ENCODE results near the gene CHN2. TPM values are rescaled to one million over a fixed set of nuclear protein-coding genes. Genes with fewer than 3 reads are reported as not detected.

Gene CHN2
- total RNA-seq, 4 donors from 2014 or later: 5.6 to 36.7 (median 16.8) TPM

DNA sequence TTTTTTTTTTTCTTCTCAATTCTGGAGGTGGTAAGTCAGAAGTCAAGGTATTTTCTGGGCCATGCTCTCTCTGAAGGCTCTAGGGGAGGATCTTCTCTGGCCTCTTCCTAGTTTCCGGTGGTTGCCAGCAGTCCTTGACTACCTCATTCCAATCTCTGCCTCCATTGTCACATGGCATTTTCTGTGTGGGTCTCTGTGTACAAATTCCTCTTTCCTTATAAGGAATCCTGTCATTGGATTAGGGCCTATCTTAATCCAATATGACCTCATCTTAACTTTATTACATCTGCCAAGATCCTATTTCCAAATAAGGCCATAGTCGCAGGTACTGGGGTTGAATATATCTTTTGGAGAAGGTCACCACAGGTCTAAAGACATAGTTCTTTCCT lies 239.8 kb downstream of the CHN2 start:
- Histone ChIP-seq H3K9me3 (no peaks in the 10 kb centered on the region), H3K36me3 (no peaks in the 10 kb centered on the region), H3K27me3 (no peaks in the 10 kb centered on the region), H3K4me3 (no peak overlapping the region), H3K27ac (no peak overlapping the region), H3K4me1 (peaks cover 0 to 9% (median 0%) of the 10 kb centered on the region in 4 donors)
- 67 to 87% methylated on average over 2 of the region's 2 CpGs for WGBS, 2 donors (ENCODE audit: low coverage in 1 of 2)
- TF ChIP-seq POLR2A (IDR thresholded peaks at IDR 0.05): no peak
- TF ChIP-seq, protein P1, sequence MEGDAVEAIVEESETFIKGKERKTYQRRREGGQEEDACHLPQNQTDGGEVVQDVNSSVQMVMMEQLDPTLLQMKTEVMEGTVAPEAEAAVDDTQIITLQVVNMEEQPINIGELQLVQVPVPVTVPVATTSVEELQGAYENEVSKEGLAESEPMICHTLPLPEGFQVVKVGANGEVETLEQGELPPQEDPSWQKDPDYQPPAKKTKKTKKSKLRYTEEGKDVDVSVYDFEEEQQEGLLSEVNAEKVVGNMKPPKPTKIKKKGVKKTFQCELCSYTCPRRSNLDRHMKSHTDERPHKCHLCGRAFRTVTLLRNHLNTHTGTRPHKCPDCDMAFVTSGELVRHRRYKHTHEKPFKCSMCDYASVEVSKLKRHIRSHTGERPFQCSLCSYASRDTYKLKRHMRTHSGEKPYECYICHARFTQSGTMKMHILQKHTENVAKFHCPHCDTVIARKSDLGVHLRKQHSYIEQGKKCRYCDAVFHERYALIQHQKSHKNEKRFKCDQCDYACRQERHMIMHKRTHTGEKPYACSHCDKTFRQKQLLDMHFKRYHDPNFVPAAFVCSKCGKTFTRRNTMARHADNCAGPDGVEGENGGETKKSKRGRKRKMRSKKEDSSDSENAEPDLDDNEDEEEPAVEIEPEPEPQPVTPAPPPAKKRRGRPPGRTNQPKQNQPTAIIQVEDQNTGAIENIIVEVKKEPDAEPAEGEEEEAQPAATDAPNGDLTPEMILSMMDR (IDR thresholded peaks at IDR 0.05): no peak
- no peak for TF ChIP-seq EP300 (IDR thresholded peaks at IDR 0.05; ENCODE audit: low read depth)
- no peak for TF ChIP-seq POLR2AphosphoS5 (IDR thresholded peaks at IDR 0.05)
- DNase-seq: no peak
- intact Hi-C loops (cut with DNase I; ENCODE audit: low total_unique reads): no loop called here
- in situ Hi-C loops (cut with MboI; ENCODE audit: low pct_ligation_motif_present in 1 of 4, low pct_unique_long_range_greater_than_20kb in 1 of 4, low sequenced_read_pairs in 3 of 4): no loop called here

DNA sequence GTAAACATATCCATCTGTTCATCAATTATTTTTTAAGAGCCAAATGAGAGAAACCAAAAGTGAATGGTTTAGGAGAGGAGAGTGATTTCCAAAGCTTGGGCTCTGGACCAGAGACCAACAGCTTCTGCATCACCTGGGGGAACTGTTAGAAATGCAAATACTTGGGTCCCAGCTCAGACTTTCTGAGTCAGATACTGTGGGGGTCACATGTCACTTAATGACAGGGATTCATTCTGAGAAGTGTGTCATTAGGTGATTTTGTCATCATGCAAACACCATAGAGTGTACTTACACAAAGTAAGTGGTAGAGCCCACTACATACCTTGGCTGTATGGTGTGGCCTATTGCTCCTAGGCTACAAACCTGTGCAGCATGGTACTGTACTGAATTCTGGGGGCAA lies 240.6 kb downstream of the CHN2 start:
- no peaks in the 10 kb centered on the region for H3K27me3 ChIP-seq
- intact Hi-C loops (cut with DNase I; ENCODE audit: low total_unique reads) (no loop called here), in situ Hi-C loops (cut with MboI; ENCODE audit: low pct_ligation_motif_present in 1 of 4, low pct_unique_long_range_greater_than_20kb in 1 of 4, low sequenced_read_pairs in 3 of 4) (no loop called here)
- no peaks in the 10 kb centered on the region for H3K9me3 ChIP-seq
- H3K4me1 ChIP-seq: peaks cover 0 to 2% (median 0%) of the 10 kb centered on the region in 4 donors
- H3K4me3 ChIP-seq: no peak overlapping the region
- TF ChIP-seq, protein P1 (IDR thresholded peaks at IDR 0.05): no peak
- TF ChIP-seq POLR2AphosphoS5 (IDR thresholded peaks at IDR 0.05): no peak
- no peak for TF ChIP-seq EP300 (IDR thresholded peaks at IDR 0.05; ENCODE audit: low read depth)
- no peak for TF ChIP-seq POLR2A (IDR thresholded peaks at IDR 0.05)
- no peaks in the 10 kb centered on the region for H3K36me3 ChIP-seq
- DNase-seq: no peak
- no peak overlapping the region for H3K27ac ChIP-seq

DNA sequence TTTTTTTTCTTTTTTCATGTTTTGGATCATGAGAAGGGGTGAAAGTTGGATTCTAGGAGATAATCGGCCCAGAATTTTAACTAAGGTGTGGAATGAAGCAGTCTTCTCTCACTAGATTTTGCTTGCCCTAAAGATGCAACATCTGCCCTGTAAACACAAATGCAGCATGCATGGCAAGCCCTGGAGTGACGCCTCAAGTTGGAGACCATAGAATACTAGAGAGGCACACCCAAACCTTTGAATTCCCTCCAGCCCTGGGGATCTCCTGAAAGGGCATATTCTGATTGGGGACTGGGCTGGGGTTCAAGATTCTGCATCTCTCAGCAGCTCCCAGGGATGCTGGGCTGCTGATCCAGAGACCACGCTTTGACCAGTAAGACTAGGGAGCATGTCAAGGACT lies 241.3 kb downstream of the CHN2 start:
- Histone ChIP-seq H3K4me1 (no peaks in the 10 kb centered on the region), H3K36me3 (no peaks in the 10 kb centered on the region), H3K27ac (no peak overlapping the region), H3K4me3 (no peak overlapping the region), H3K27me3 (no peaks in the 10 kb centered on the region), H3K9me3 (no peaks in the 10 kb centered on the region)
- DNase-seq: no peak
- intact Hi-C loops (cut with DNase I; ENCODE audit: low total_unique reads): no loop called here
- 86 to 100% methylated on average over 2 to 3 of the region's 3 CpGs for WGBS, 2 donors (ENCODE audit: low coverage in 1 of 2)
- in situ Hi-C loops (cut with MboI; ENCODE audit: low pct_ligation_motif_present in 1 of 4, low pct_unique_long_range_greater_than_20kb in 1 of 4, low sequenced_read_pairs in 3 of 4): no loop called here
- TF ChIP-seq, protein P1 (IDR thresholded peaks at IDR 0.05): no peak
- TF ChIP-seq POLR2A (IDR thresholded peaks at IDR 0.05) (no peak), EP300 (IDR thresholded peaks at IDR 0.05; ENCODE audit: low read depth) (no peak), POLR2AphosphoS5 (IDR thresholded peaks at IDR 0.05) (no peak)

DNA sequence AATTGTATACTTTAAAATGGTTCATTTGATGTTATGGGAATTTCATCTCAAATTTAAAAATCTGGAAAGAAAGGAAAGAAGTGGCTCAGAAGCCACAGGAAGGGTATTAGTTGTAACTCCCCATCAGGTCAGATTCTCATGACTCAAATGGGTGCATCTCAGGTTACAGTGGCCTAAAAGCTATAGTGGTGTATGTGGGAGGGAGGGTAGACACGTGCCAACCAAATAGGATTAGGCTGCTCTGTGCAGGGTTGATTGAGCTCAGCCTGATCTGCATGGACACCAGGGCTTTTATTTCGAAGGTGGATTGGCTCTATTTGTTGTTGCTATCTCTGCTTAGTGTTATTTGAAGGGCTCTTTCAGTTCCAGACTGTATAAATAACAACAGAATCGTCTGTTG lies 247.6 kb downstream of the CHN2 start:
- Histone ChIP-seq H3K36me3 (no peaks in the 10 kb centered on the region), H3K4me1 (no peaks in the 10 kb centered on the region), H3K4me3 (no peak overlapping the region), H3K27ac (no peak overlapping the region), H3K27me3 (no peaks in the 10 kb centered on the region), H3K9me3 (no peaks in the 10 kb centered on the region)
- WGBS, 2 donors (ENCODE audit: low coverage in 1 of 2): 11 to 28% methylated on average over 1 to 3 of the region's 3 CpGs
- intact Hi-C loops (cut with DNase I; ENCODE audit: low total_unique reads): no loop called here
- no peak for DNase-seq
- TF ChIP-seq, protein P1 (IDR thresholded peaks at IDR 0.05): no peak
- TF ChIP-seq POLR2AphosphoS5 (IDR thresholded peaks at IDR 0.05): no peak
- TF ChIP-seq EP300 (IDR thresholded peaks at IDR 0.05; ENCODE audit: low read depth): no peak
- TF ChIP-seq POLR2A (IDR thresholded peaks at IDR 0.05): no peak
- in situ Hi-C loops (cut with MboI; ENCODE audit: low pct_ligation_motif_present in 1 of 4, low pct_unique_long_range_greater_than_20kb in 1 of 4, low sequenced_read_pairs in 3 of 4): no loop called here

Data from transverse colon (tissue), 4 donors.